Smooth muscle cell (in vitro differentiated cells): ENCODE data around the gene SOX6. TPM values are rescaled to one million over a fixed set of nuclear protein-coding genes. Genes with fewer than 3 reads are reported as not detected.
A peak's percentile ranks its signal among the peaks of the same experiment; 100 is the strongest.

Experiments
- DNase-seq: peaks from one replicate; lab custom pipeline; 2025; ENCODE audit not compliant: unreplicated experiment; lab: John Stamatoyannopoulos, UW
- H2AFZ ChIP-seq: fragments of 200-600 bp; sonication (generic); 2 replicates; pipeline ENCODE4 v1.6.0; 2016; ENCODE audit warnings: antibody characterized with exemption, low read depth, mild to moderate bottlenecking
- H3F3A ChIP-seq: fragments of 200-600 bp; sonication (generic); 2 replicates; pipeline ENCODE4 v1.6.0; 2017; ENCODE audit warnings: antibody characterized with exemption, low read depth
- H3K27ac ChIP-seq: fragments of 200-600 bp; sonication (generic); 2 replicates; pipeline ENCODE4 v1.5.1; 2016; ENCODE audit warnings: low read depth, mild to moderate bottlenecking
- H3K27me3 ChIP-seq: fragments of 200-600 bp; sonication (generic); 2 replicates; pipeline ENCODE4 v1.6.1; 2016; ENCODE audit warnings: low read depth, mild to moderate bottlenecking
- H3K36me3 ChIP-seq: fragments of 200-600 bp; sonication (generic); 2 replicates; pipeline ENCODE4 v1.5.1; 2016; ENCODE audit warnings: low read depth
- H3K4me1 ChIP-seq: fragments of 200-600 bp; sonication (generic); 2 replicates; pipeline ENCODE4 v1.5.1; 2016; ENCODE audit warnings: low read depth
- H3K4me2 ChIP-seq: fragments of 200-600 bp; sonication (generic); 2 replicates; pipeline ENCODE4 v1.6.0; 2016; ENCODE audit warnings: mild to moderate bottlenecking
- H3K4me3 ChIP-seq: fragments of 200-600 bp; sonication (generic); 2 replicates; pipeline ENCODE4 v1.5.1; 2016; ENCODE audit warnings: mild to moderate bottlenecking
- H3K79me2 ChIP-seq: fragments of 200-600 bp; sonication (generic); 2 replicates; pipeline ENCODE4 v1.6.0; 2016; ENCODE audit warnings: low read depth, mild to moderate bottlenecking
- H3K9ac ChIP-seq: fragments of 200-600 bp; sonication (generic); 2 replicates; pipeline ENCODE4 v1.6.0; 2016; ENCODE audit warnings: low read depth
- H3K9me3 ChIP-seq: fragments of 200-600 bp; sonication (generic); replicated peaks from 2 replicates; pipeline ENCODE4 v1.5.1; 2016; ENCODE audit warnings: low read depth
- H4K20me1 ChIP-seq: fragments of 200-600 bp; sonication (generic); 2 replicates; pipeline ENCODE4 v1.6.0; 2016; ENCODE audit warnings: low read depth
- CTCF ChIP-seq: fragments of 200-600 bp; sonication (generic); IDR thresholded peaks from 2 replicates; pipeline ENCODE4 v1.5.1; 2017; ENCODE audit warnings: borderline replicate concordance, mild to moderate bottlenecking, antibody characterized with exemption; ENCODE audit not compliant: insufficient read depth, poor library complexity, severe bottlenecking
- WGBS: methylation state at CpG from one replicate; pipeline ENCODE4 v1.1.7; 2016; ENCODE audit warnings: low lambda C conversion rate; 5-methylcytosine and 5-hydroxymethylcytosine counted together
- polyA plus RNA-seq: library from polyadenylated mRNA; unstranded; fragments of >200 nt; fragmentation: Nextera tagmentation; extraction: Ambion mirVana; gene quantifications from 2 replicates; pipeline ENCODE4 v1.2.1, GENCODE V29; 2016
- total RNA-seq: library from RNA; depleted of rRNA; stranded (reverse); fragments of >200 nt; gene quantifications from 2 replicates; pipeline ENCODE4 v1.2.3, GENCODE V29; 2014

SOX6 gene
- total RNA-seq, result 27.6 and 31.9 TPM in 2 replicates
- polyA plus RNA-seq, result 11.2 and 19.2 TPM in 2 replicates

DNA sequence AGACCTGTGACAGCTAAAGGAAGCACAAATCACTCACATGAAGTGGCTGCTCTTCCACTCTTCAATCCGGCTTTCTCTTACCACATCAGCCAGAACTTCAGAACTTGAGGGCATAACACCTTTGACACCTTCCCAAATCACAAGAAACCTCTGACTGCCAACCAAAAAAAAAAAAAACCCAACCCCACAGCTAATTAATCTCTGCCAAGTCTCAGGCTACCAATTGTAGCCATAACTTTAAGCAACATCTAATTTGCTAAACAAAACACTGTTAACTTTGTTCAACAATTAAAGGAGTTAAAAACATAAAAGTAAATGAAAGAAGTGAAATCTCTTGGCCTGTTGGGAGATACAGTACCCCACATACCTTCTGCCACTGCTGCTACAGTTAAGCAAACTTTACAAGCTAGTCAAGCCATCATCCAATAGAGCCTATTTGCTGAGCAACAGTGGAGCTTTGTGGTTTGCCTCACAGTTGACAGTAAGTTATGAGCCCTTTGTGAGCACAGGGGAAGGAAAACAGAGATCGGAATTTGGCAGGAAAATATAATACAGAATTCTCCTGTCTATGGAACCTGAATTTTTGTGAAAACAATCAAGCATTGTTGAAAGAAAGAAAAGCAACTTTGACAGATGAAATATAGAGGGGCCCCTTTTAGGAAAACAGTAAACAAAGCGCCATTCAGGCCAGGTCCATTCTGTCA lies at the start of gene SOX6:
Gene SOX6 (minus strand): TSS at position 490 of the 704 bp plus-strand sequence. CDS start 15,298 bp downstream, outside the sequence.
- Histone ChIP-seq H3K79me2 (peaks cover 27% of the 10 kb centered on the region), H3K27ac (peak within 1 kb of the TSS; percentile 78), H3K4me3 (peak within 1 kb of the TSS; percentile 5), H4K20me1 (peaks cover 7% of the 10 kb centered on the region), H3K9ac (peak within 1 kb of the TSS; percentile 29), H3K4me2 (peak within 1 kb of the TSS; percentile 65), H3K36me3 (no peaks in the 10 kb centered on the region), H2AFZ (no peak within 1 kb of the TSS), H3K9me3 (no peaks in the 10 kb centered on the region), H3F3A (peaks cover 9% of the 10 kb centered on the region), H3K27me3 (no peaks in the 10 kb centered on the region), H3K4me1 (peaks cover 20% of the 10 kb centered on the region)
- 51% methylated on average over 3 of the region's 3 CpGs for WGBS
- TF ChIP-seq CTCF, result no peak
- DNase-seq, result no peak

DNA sequence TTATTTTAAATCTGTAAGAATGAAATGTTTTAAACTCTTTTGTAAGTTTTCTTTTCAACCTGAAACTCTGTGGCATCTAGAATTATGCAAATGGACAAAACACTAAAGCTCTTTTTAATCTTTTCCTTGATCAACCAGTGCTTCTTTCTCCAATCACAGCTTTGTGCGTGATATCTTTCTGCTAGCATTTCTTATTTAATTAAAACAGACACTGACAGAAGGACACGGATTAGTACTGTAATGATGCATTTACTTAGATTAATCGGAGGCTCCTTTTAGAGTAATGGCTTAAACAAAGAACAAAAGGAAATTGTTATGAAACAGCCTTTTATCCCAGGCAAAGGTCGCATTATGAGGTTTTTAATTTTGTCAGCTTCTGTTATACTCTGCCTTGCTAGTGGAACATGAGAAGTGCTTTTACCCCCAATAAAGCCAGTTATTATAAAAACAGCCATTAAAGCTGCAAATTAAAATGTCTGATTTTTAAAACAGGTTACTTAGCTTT lies 48.5 kb upstream of the SOX6 start:
- 72% methylated on average over 4 of the region's 4 CpGs for WGBS
- no peak overlapping the region for H3K27ac ChIP-seq

GRCh38 chr11:16403851-16404250 lies 47.5 kb upstream of the SOX6 start:
- Histone ChIP-seq H3K9me3 (no peaks in the 10 kb centered on the region), H3K79me2 (no peaks in the 10 kb centered on the region), H3K36me3 (no peaks in the 10 kb centered on the region), H3K9ac (no peak overlapping the region), H3K27me3 (no peaks in the 10 kb centered on the region), H3F3A (no peaks in the 10 kb centered on the region), H3K4me1 (peaks cover 46% of the 10 kb centered on the region), H3K4me3 (no peak overlapping the region), H3K4me2 (no peak overlapping the region), H4K20me1 (no peaks in the 10 kb centered on the region), H2AFZ (no peak overlapping the region), H3K27ac (no peak overlapping the region)
- TF ChIP-seq CTCF, result no peak
- WGBS, result 70% methylated on average over 1 of the region's 1 CpG
- DNase-seq, result no peak

More for the DNA sequence above, 48.5 kb upstream of the SOX6 start:
- Histone ChIP-seq H3K9ac (no peak overlapping the region), H3K4me2 (no peak overlapping the region), H3K27me3 (no peaks in the 10 kb centered on the region), H3K4me3 (no peak overlapping the region), H3K79me2 (no peaks in the 10 kb centered on the region), H3K4me1 (peaks cover 46% of the 10 kb centered on the region), H3F3A (peaks cover 2% of the 10 kb centered on the region), H4K20me1 (no peaks in the 10 kb centered on the region), H3K36me3 (no peaks in the 10 kb centered on the region), H3K9me3 (no peaks in the 10 kb centered on the region), H2AFZ (no peak overlapping the region)
- TF ChIP-seq CTCF, result no peak
- no peak for DNase-seq

GRCh38 chr11:16403448-16403803 lies 47.1 kb upstream of the SOX6 start:
- Histone ChIP-seq H3K4me2 (no peak overlapping the region), H2AFZ (no peak overlapping the region), H3K4me1 (peaks cover 46% of the 10 kb centered on the region), H3K27ac (no peak overlapping the region), H4K20me1 (no peaks in the 10 kb centered on the region), H3K79me2 (no peaks in the 10 kb centered on the region), H3K4me3 (no peak overlapping the region), H3K27me3 (no peaks in the 10 kb centered on the region), H3F3A (no peaks in the 10 kb centered on the region), H3K9me3 (no peaks in the 10 kb centered on the region), H3K9ac (no peak overlapping the region), H3K36me3 (no peaks in the 10 kb centered on the region)
- 30% methylated on average over 2 of the region's 2 CpGs for WGBS
- no peak for DNase-seq
- no peak for TF ChIP-seq CTCF
